ENCODE measurements around the gene ADSL. TPM values are rescaled to one million over a fixed set of nuclear protein-coding genes. Genes with fewer than 3 reads are reported as not detected.

ADSL gene
- total and polyA plus RNA-seq, 9 of the 15 experiments (the other 6 are each of a cell fraction or from before 2014, with no cell fraction given), result 112 to 322 (median 146) TPM

- TF ChIP-seq FOXA3 (CRISPR knock-in tag; conservative IDR thresholded peaks at IDR 0.05 in 1 of 2, IDR thresholded peaks at IDR 0.05 in 1 of 2) (no peak), ZBTB8A (IDR thresholded peaks at IDR 0.05; ENCODE audit: partially characterized antibody) (no peak), CREM (IDR thresholded peaks at IDR 0.05; ENCODE audit: low read depth) (peak; percentile 61; the same call in 1 of the 2 replicates), DMBX1 (CRISPR knock-in tag; IDR thresholded peaks at IDR 0.05; ENCODE audit: borderline replicate concordance) (no peak), TRIM28 (IDR thresholded peaks at IDR 0.05) (no peak), ZFX (CRISPR knock-in tag; IDR thresholded peaks at IDR 0.05) (peak; percentile 89), CBX2 (IDR thresholded peaks at IDR 0.05; ENCODE audit: insufficient read depth, low read length, poor library complexity, severe bottlenecking) (no peak), ZNF318 (IDR thresholded peaks at IDR 0.05; ENCODE audit: borderline replicate concordance in 1 of 2, low read depth in 1 of 2) (no peak), NCOA2 (IDR thresholded peaks at IDR 0.05; ENCODE audit: partially characterized antibody in 2 of 2) (no peak), JUND (IDR thresholded peaks at IDR 0.05; ENCODE audit: borderline replicate concordance, low read depth, low read length) (peak; percentile 49; the same call in 1 of the 2 replicates), JUND (tag; IDR thresholded peaks at IDR 0.05; ENCODE audit: borderline replicate concordance, low read depth, low read length) (no peak; the same call in 2 of the 3 replicates), NR1H2 (CRISPR knock-in tag; IDR thresholded peaks at IDR 0.05) (no peak), CBFA2T3 (IDR thresholded peaks at IDR 0.05) (0 out of 2 replicates have a peak, but pooled peaks have one; percentile 2), PBX2 (CRISPR knock-in tag; IDR thresholded peaks at IDR 0.05; ENCODE audit: low read depth) (no peak), PBX2 (tag; conservative IDR thresholded peaks at IDR 0.05; ENCODE audit: low read depth) (peak; percentile 60), BACH1 (tag; IDR thresholded peaks at IDR 0.05) (no peak)
Measured at GRCh38 chr22:40346185-40347118, at the start of gene ADSL (continued).

All from K562 (cell line).